Stimulated activated naive CD8-positive, alpha-beta T cell treated with anti-CD3 and anti-CD28 coated beads, Interleukin-15, amount 100 ng/mL, for 72 hours (primary cell): ENCODE data around the gene DAGLA.

Experiments used
- ATAC-seq: fragments of 150-1000 bp; cut with Tn5 transposase; 2 replicates; pipeline ENCODE4 v1.10.0; 2021; ENCODE audit warnings: mild to moderate bottlenecking, moderate library complexity
- DNase-seq, 2 donors: peaks; one replicate each; pipeline ENCODE4 v3.0.0; 2021 to 2022
- H3K27ac Mint-ChIP-seq, 2 donors: one replicate each; pipeline ENCODE4 v1.8.0; 2022; ENCODE audit warnings: mild to moderate bottlenecking in 2 of 2, mixed read lengths in 2 of 2, moderate library complexity in 2 of 2
- H3K27me3 Mint-ChIP-seq: one replicate; pipeline ENCODE4 v1.8.0; 2022; ENCODE audit warnings: mixed read lengths
- H3K4me1 Mint-ChIP-seq: one replicate; pipeline ENCODE4 v1.8.0; 2022; ENCODE audit warnings: mild to moderate bottlenecking, mixed read lengths
- H3K4me3 Mint-ChIP-seq, 2 donors: one replicate each; pipeline ENCODE4 v1.8.0; 2022; ENCODE audit warnings: mild to moderate bottlenecking in 2 of 2, mixed read lengths in 2 of 2, moderate library complexity in 1 of 2
- H3K9me3 Mint-ChIP-seq, 2 donors: one replicate each; pipeline ENCODE4 v1.8.0; 2022; ENCODE audit warnings: mixed read lengths in 2 of 2

The DAGLA gene

DNA sequence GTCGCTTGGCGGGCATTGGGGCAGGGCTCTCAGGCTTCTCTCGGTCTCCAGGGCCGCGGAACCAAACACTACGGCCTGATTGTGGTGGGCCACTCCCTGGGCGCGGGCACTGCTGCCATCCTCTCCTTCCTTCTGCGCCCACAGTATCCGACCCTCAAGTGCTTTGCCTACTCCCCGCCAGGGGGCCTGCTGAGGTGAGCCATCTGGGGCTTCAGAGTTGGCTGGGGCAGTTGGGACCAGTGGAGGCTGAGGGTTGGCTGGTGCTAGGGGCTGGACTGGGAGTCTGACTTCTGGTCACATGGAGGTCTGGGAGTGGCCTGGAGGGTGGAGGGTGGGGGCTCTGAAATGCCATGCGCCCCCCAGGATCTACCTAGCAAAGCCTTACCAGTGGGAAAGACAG is 56.9 kb downstream of the DAGLA start:
- H3K9me3 Mint-ChIP-seq: no peaks in the 10 kb centered on the region
- DNase-seq (no peak), ATAC-seq (no peak)
- no peak overlapping the region for H3K4me3 Mint-ChIP-seq
- no peaks in the 10 kb centered on the region for H3K27me3 Mint-ChIP-seq
- peaks cover 6% of the 10 kb centered on the region for H3K4me1 Mint-ChIP-seq
- no peak overlapping the region for H3K27ac Mint-ChIP-seq

GRCh38 chr11:61737636-61738386 is 57.6 kb downstream of the DAGLA start:
- no peak overlapping the region for H3K4me3 Mint-ChIP-seq
- no peaks in the 10 kb centered on the region for H3K27me3 Mint-ChIP-seq
- ATAC-seq (no peak), DNase-seq (no peak)
- H3K4me1 Mint-ChIP-seq: peaks cover 6% of the 10 kb centered on the region
- no peaks in the 10 kb centered on the region for H3K9me3 Mint-ChIP-seq
- H3K27ac Mint-ChIP-seq: peak overlapping the region in 1 of 2 donors; percentile 56

- no peaks in the 10 kb centered on the region for H3K27me3 Mint-ChIP-seq
- DNase-seq: no peak
- H3K9me3 Mint-ChIP-seq: no peaks in the 10 kb centered on the region
- no peak overlapping the region for H3K4me3 Mint-ChIP-seq
- no peak for ATAC-seq
- H3K27ac Mint-ChIP-seq: no peak overlapping the region
- no peaks in the 10 kb centered on the region for H3K4me1 Mint-ChIP-seq
Measured at GRCh38 chr11:61738776-61739175, 58.6 kb downstream of the DAGLA start.

DNA sequence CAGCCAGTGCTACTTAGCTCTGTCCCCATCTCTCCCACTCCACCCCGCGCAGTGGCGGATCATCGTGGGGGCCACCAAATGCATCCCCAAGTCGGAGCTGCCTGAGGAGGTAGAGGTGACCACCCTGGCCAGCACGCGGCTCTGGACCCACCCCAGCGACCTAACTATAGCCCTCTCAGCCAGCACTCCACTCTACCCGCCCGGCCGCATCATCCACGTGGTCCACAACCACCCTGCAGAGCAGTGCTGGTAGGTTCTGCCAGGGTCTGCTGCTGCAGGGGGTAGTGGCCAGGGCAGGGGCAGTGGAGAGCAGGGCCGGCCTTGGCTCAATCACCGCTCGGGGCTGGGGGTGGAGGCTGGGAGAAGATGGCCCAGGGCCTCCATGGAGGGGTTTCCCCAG is 59.2 kb downstream of the DAGLA start:
- no peak overlapping the region for H3K4me3 Mint-ChIP-seq
- H3K9me3 Mint-ChIP-seq: no peaks in the 10 kb centered on the region

GRCh38 chr11:61739966-61740365 is 59.8 kb downstream of the DAGLA start:
- no peak overlapping the region for H3K4me3 Mint-ChIP-seq
- no peak overlapping the region for H3K27ac Mint-ChIP-seq
- no peaks in the 10 kb centered on the region for H3K4me1 Mint-ChIP-seq
- no peaks in the 10 kb centered on the region for H3K27me3 Mint-ChIP-seq
- ATAC-seq (no peak), DNase-seq (no peak)
- no peaks in the 10 kb centered on the region for H3K9me3 Mint-ChIP-seq

More for the DNA sequence above, 59.2 kb downstream of the DAGLA start:
- H3K27me3 Mint-ChIP-seq: no peaks in the 10 kb centered on the region
- no peak for DNase-seq
- H3K27ac Mint-ChIP-seq: no peak overlapping the region
- H3K4me1 Mint-ChIP-seq: no peaks in the 10 kb centered on the region
- no peak for ATAC-seq

- H3K27me3 Mint-ChIP-seq: no peaks in the 10 kb centered on the region
- no peak for DNase-seq
- no peak overlapping the region for H3K27ac Mint-ChIP-seq
- H3K4me3 Mint-ChIP-seq: no peak overlapping the region
- H3K4me1 Mint-ChIP-seq: no peaks in the 10 kb centered on the region
- ATAC-seq: no peak
- H3K9me3 Mint-ChIP-seq: no peaks in the 10 kb centered on the region
Measured at GRCh38 chr11:61742391-61742790, 62.2 kb downstream of the DAGLA start.

GRCh38 chr11:61743486-61744095 is 63.4 kb downstream of the DAGLA start:
- Mint-ChIP-seq H3K4me1 (no peaks in the 10 kb centered on the region), H3K27ac (peak overlapping the region in 1 of 2 donors; percentile 52), H3K27me3 (peaks cover 4% of the 10 kb centered on the region), H3K4me3 (no peak overlapping the region), H3K9me3 (no peaks in the 10 kb centered on the region)
- no peak for ATAC-seq
- DNase-seq: no peak

DNA sequence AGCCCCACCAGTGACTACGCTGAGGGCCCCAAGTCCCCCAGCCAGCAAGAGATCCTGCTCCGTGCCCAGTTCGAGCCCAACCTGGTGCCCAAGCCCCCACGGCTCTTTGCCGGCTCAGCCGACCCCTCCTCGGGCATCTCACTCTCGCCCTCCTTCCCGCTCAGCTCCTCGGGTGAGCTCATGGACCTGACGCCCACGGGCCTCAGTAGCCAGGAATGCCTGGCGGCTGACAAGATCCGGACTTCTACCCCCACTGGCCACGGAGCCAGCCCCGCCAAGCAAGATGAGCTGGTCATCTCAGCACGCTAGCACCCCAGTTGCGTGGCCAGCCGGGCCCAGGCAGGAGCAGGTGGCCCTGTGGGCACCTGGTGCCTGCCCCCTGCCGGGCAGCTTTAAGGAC is 64.0 kb downstream of the DAGLA start:
- Mint-ChIP-seq H3K9me3 (no peaks in the 10 kb centered on the region), H3K4me3 (no peak overlapping the region), H3K27me3 (peaks cover 10% of the 10 kb centered on the region), H3K4me1 (peaks cover 1% of the 10 kb centered on the region), H3K27ac (no peak overlapping the region)
- ATAC-seq (no peak), DNase-seq (no peak)

GRCh38 chr11:61744609-61745156 is 64.5 kb downstream of the DAGLA start:
- peaks cover 6% of the 10 kb centered on the region for H3K4me1 Mint-ChIP-seq
- ATAC-seq (no peak), DNase-seq (no peak)
- H3K27me3 Mint-ChIP-seq: peaks cover 15% of the 10 kb centered on the region
- H3K9me3 Mint-ChIP-seq: no peaks in the 10 kb centered on the region
- H3K4me3 Mint-ChIP-seq: no peak overlapping the region
- H3K27ac Mint-ChIP-seq: no peak overlapping the region

DNA sequence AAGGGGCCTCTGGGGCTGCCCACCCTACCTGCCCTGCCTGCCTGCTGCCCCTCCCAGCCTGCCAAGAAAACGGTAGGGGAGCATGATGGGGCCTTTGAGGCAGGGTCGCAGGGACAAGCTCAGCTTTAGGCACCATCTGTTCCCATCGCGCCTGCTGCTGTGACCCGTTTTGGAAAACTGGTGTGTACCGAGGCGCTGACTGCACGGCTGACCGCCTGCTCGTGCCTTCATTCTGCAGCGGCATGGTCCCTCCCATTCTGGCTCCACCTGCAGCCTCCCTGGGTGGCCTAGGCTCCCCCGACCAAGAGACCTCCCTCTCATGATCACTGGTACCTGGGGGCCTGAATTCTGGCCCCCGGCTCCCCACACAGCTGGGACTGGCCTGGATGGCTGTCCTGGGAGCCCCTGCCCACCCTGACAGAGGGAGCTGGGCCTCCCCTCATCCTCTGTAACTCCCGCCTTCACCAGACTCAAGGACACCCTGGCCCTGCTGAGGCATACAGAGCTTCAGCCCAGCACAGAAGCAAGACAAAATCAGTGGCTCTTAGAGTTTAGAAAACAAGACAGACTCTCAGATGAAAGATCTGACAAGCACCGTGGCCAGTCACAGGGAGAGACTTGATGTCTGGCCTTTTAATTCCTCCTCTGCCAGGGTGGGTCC is 65.7 kb downstream of the DAGLA start:
- H3K9me3 Mint-ChIP-seq: no peaks in the 10 kb centered on the region
- no peak overlapping the region for H3K4me3 Mint-ChIP-seq
- ATAC-seq (no peak), DNase-seq (no peak)
- H3K27ac Mint-ChIP-seq: no peak overlapping the region
- H3K4me1 Mint-ChIP-seq: peaks cover 6% of the 10 kb centered on the region
- H3K27me3 Mint-ChIP-seq: peaks cover 26% of the 10 kb centered on the region

- Mint-ChIP-seq H3K4me1 (peaks cover 6% of the 10 kb centered on the region), H3K9me3 (no peaks in the 10 kb centered on the region), H3K27me3 (peaks cover 34% of the 10 kb centered on the region), H3K27ac (peak overlapping the region; percentile 2 to 4), H3K4me3 (no peak overlapping the region)
- ATAC-seq (peak; percentile 21), DNase-seq (no peak)
Measured at GRCh38 chr11:61746442-61747191, 66.4 kb downstream of the DAGLA start.

DNA sequence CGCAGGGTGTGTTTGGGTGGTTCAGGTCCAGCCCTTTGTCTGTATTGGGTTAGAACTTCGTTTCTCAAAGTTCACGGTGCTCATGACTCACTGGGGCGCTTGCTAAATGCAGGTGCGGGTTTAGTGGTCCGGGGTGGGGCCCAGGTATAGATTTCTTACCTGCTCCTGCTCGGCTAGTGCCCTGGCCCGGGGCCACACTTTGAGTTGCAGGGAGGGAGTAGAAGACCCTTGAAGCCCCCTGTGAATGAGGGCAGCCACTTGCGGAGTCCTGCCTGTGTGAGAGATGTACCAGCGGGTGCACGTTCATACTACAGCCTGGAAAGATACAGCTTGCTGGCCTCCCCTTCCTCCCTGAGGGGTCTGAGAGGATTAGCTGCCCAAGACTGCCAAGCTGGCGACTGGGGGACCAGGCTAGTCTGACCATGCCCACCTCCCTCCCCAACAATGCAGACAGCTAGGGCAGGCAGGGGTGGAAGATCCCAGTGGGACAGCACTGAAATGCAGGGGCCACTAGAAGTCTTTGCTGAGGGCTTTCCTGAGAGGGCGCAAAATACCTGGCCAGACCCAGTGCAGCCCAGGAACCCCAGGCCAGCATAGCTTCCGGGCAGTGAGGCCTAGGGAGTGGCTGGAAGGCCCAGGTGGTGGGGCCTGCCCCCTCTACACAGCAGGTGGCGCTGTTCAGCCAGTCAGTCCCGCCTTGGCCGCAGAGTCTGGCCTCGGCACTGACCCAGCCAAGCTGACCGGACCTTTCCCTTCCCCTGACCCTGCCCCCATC is 67.2 kb downstream of the DAGLA start:
- peaks cover 36% of the 10 kb centered on the region for H3K27me3 Mint-ChIP-seq
- H3K27ac Mint-ChIP-seq: no peak overlapping the region
- ATAC-seq (peak; percentile 49), DNase-seq (peak; percentile 41 to 47)
- H3K4me3 Mint-ChIP-seq: no peak overlapping the region
- peaks cover 6% of the 10 kb centered on the region for H3K4me1 Mint-ChIP-seq
- H3K9me3 Mint-ChIP-seq: no peaks in the 10 kb centered on the region

DNA sequence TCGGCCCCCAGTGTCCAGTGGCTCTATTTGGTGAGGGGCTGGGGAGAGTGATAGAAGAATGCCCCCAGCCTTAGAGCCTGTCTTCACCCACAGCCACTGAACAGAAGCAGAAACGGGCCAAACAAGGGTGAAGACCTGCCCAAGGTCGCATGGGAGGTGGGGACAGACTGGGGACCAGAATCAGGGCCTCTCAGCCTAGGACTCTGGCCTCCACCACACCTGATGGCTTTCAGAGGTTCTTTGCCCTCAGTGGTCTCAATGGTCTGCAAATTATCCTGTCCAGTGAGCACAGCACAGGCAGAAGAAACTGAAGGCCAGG is 67.7 kb downstream of the DAGLA start:
- ATAC-seq (no peak), DNase-seq (no peak)
- peaks cover 39% of the 10 kb centered on the region for H3K27me3 Mint-ChIP-seq
- H3K4me3 Mint-ChIP-seq: no peak overlapping the region
- H3K27ac Mint-ChIP-seq: no peak overlapping the region
- peaks cover 9% of the 10 kb centered on the region for H3K4me1 Mint-ChIP-seq
- H3K9me3 Mint-ChIP-seq: no peaks in the 10 kb centered on the region

DNA sequence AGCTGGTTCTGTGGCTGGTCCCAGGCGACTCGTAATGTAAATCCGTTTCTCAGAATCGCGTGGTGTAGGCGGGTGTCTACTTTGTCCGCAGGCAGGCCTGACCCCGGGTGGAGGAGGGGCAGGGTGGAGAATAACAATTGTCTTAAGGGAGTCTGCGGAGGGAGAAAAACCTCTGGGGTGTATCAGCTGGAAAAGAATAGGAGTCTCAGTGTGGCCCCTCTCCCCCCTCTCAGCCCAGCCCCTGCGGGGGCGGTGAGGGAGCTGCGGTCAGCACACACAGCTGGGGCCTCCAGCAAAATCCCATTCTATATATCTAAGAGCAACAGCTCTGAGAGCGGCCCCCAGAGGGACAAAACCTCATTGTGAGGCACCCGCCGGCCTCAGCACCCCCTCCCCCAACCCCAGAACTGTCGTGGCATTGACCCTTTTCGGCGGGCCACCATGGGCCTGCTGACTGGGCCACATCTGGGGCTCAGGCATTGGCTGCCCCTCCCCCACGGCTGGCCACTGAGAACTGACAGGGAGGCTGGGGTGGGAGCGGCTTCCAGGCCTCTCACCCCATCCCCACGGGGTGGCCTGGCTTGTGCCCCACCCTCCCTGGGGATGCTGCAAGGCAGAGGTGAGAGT is 69.5 kb downstream of the DAGLA start:
- H3K4me1 Mint-ChIP-seq: peaks cover 24% of the 10 kb centered on the region
- H3K27me3 Mint-ChIP-seq: peaks cover 51% of the 10 kb centered on the region
- DNase-seq (no peak), ATAC-seq (no peak)
- H3K4me3 Mint-ChIP-seq: no peak overlapping the region
- H3K27ac Mint-ChIP-seq: no peak overlapping the region
- H3K9me3 Mint-ChIP-seq: no peaks in the 10 kb centered on the region
